ENCODE measurements around the gene MEIS2.

MEIS2 gene

DNA sequence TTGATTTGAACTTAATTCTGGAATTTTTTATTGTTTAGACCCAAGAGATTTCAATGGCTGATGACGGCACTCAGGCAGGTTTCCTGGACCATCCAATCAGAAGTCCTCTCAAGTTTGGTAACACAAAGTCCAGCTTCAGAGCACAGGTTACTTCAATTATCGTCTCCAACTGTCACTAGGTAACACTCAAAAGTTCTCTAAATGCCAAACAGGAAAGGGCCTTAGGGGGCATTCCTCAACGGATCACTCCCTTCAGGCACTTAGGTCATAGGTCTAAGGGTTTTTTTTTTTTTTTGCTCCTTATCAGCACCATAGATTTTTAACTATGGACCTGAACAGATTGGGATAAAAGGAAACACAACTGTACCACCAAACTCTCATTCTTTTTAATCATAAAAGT, 85.8 kb downstream of the MEIS2 start (continued):
- TF ChIP-seq, protein P1, sequence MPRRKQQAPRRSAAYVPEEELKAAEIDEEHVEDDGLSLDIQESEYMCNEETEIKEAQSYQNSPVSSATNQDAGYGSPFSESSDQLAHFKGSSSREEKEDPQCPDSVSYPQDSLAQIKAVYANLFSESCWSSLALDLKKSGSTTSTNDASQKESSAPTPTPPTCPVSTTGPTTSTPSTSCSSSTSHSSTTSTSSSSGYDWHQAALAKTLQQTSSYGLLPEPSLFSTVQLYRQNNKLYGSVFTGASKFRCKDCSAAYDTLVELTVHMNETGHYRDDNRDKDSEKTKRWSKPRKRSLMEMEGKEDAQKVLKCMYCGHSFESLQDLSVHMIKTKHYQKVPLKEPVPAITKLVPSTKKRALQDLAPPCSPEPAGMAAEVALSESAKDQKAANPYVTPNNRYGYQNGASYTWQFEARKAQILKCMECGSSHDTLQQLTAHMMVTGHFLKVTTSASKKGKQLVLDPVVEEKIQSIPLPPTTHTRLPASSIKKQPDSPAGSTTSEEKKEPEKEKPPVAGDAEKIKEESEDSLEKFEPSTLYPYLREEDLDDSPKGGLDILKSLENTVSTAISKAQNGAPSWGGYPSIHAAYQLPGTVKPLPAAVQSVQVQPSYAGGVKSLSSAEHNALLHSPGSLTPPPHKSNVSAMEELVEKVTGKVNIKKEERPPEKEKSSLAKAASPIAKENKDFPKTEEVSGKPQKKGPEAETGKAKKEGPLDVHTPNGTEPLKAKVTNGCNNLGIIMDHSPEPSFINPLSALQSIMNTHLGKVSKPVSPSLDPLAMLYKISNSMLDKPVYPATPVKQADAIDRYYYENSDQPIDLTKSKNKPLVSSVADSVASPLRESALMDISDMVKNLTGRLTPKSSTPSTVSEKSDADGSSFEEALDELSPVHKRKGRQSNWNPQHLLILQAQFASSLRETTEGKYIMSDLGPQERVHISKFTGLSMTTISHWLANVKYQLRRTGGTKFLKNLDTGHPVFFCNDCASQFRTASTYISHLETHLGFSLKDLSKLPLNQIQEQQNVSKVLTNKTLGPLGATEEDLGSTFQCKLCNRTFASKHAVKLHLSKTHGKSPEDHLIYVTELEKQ (tag by site-specific recombination; IDR thresholded peaks at IDR 0.05; ENCODE audit: borderline replicate concordance), result no peak
- TF ChIP-seq ZNF48 (tag by site-specific recombination; IDR thresholded peaks at IDR 0.05), result no peak
- TF ChIP-seq ZNF239 (tag by site-specific recombination; IDR thresholded peaks at IDR 0.05), result no peak
- TF ChIP-seq, protein P2, sequence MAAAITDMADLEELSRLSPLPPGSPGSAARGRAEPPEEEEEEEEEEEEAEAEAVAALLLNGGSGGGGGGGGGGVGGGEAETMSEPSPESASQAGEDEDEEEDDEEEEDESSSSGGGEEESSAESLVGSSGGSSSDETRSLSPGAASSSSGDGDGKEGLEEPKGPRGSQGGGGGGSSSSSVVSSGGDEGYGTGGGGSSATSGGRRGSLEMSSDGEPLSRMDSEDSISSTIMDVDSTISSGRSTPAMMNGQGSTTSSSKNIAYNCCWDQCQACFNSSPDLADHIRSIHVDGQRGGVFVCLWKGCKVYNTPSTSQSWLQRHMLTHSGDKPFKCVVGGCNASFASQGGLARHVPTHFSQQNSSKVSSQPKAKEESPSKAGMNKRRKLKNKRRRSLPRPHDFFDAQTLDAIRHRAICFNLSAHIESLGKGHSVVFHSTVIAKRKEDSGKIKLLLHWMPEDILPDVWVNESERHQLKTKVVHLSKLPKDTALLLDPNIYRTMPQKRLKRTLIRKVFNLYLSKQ (tag by site-specific recombination; IDR thresholded peaks at IDR 0.05; ENCODE audit: borderline replicate concordance), result no peak
- no peak for TF ChIP-seq ZNF211 (tag by site-specific recombination; IDR thresholded peaks at IDR 0.05; ENCODE audit: low read depth)
- no peak for TF ChIP-seq YY1 (tag by site-specific recombination; IDR thresholded peaks at IDR 0.05)
- no peak for TF ChIP-seq FEZF1 (tag by site-specific recombination; IDR thresholded peaks at IDR 0.05)
- TF ChIP-seq, protein P3, sequence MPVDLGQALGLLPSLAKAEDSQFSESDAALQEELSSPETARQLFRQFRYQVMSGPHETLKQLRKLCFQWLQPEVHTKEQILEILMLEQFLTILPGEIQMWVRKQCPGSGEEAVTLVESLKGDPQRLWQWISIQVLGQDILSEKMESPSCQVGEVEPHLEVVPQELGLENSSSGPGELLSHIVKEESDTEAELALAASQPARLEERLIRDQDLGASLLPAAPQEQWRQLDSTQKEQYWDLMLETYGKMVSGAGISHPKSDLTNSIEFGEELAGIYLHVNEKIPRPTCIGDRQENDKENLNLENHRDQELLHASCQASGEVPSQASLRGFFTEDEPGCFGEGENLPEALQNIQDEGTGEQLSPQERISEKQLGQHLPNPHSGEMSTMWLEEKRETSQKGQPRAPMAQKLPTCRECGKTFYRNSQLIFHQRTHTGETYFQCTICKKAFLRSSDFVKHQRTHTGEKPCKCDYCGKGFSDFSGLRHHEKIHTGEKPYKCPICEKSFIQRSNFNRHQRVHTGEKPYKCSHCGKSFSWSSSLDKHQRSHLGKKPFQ (tag by site-specific recombination; IDR thresholded peaks at IDR 0.05), result no peak

DNA sequence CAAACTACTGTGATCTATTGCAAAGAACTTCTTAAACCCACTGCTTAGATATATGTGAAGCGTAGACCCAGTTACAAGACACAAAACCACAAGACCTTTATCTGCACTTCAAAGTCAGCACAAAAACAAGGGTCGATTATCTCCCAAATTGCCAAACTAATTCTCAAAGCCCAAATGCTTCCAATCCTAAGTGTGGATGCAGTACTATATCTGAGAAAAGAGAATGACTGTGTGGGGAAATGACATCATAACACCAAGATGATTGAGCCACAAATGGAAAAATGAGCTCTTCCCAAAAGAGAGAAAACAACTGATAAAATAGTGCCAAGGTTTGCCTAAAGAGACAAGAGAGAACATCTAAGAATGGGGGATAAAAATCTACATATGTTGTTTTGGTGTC, 86.2 kb downstream of the MEIS2 start:
- H3K4me3 ChIP-seq (ENCODE audit: low read depth, low read length), result no peak overlapping the region
- peaks cover 6% of the 10 kb centered on the region; the same call in 1 of the 2 replicates for H3K4me1 ChIP-seq (ENCODE audit: control insufficient read depth, insufficient read depth, low read length)
- CTCF ChIA-PET, result interaction anchor here (0.6 kb wide), 1 partner anchor 122 kb away, joined by 3 read pairs; no protein-coding TSS in a partner anchor
- TF ChIP-seq ZNF37A (tag by site-specific recombination; IDR thresholded peaks at IDR 0.05), result no peak
- TF ChIP-seq, protein P4, sequence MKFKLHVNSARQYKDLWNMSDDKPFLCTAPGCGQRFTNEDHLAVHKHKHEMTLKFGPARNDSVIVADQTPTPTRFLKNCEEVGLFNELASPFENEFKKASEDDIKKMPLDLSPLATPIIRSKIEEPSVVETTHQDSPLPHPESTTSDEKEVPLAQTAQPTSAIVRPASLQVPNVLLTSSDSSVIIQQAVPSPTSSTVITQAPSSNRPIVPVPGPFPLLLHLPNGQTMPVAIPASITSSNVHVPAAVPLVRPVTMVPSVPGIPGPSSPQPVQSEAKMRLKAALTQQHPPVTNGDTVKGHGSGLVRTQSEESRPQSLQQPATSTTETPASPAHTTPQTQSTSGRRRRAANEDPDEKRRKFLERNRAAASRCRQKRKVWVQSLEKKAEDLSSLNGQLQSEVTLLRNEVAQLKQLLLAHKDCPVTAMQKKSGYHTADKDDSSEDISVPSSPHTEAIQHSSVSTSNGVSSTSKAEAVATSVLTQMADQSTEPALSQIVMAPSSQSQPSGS (tag by site-specific recombination; IDR thresholded peaks at IDR 0.05; ENCODE audit: low read depth), result 0 out of 2 replicates have a peak, but pooled peaks have one; percentile 35
- TF ChIP-seq, protein P5, sequence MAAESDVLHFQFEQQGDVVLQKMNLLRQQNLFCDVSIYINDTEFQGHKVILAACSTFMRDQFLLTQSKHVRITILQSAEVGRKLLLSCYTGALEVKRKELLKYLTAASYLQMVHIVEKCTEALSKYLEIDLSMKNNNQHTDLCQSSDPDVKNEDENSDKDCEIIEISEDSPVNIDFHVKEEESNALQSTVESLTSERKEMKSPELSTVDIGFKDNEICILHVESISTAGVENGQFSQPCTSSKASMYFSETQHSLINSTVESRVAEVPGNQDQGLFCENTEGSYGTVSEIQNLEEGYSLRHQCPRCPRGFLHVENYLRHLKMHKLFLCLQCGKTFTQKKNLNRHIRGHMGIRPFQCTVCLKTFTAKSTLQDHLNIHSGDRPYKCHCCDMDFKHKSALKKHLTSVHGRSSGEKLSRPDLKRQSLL (tag by site-specific recombination; IDR thresholded peaks at IDR 0.05), result peak; percentile 69; the same call in 1 of the 2 replicates
- H3K36me3 ChIP-seq (ENCODE audit: control insufficient read depth in 2 of 2, insufficient read depth in 1 of 2, low read length in 2 of 2), result no peaks in the 10 kb centered on the region
- POLR2A ChIA-PET, result no interaction called here
- no peaks in the 10 kb centered on the region for H3K9me3 ChIP-seq (ENCODE audit: control insufficient read depth, insufficient read depth, low read depth, low read length)
- H3K27ac ChIP-seq (ENCODE audit: extremely low read depth, low read depth, low read length), result no peak overlapping the region

DNA sequence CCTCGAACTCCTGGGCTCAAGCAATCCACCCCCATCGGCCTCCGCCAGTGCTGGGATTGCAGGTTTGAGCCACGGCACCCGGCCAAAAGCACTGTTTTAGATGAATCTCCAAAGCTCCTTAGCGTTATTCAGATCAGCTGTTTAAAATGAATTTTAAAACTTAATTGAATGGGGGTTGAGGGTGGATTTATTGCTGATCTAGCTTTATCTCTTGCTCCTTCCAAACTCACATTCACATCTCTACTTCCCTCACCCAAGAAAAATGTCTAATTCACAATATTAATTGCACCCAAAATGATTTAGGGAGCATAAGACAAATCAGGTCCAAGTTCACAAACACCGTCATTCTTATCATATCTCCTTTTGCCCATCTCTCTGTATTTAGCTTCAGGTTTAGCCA, 89.8 kb downstream of the MEIS2 start:
- Histone ChIP-seq H3K27ac (ENCODE audit: extremely low read depth, low read depth, low read length) (no peak overlapping the region), H3K36me3 (ENCODE audit: control insufficient read depth in 2 of 2, insufficient read depth in 1 of 2, low read length in 2 of 2) (no peaks in the 10 kb centered on the region), H3K4me1 (ENCODE audit: control insufficient read depth, insufficient read depth, low read length) (peaks cover 2% of the 10 kb centered on the region; the same call in 1 of the 2 replicates), H3K4me3 (ENCODE audit: low read depth, low read length) (no peak overlapping the region), H3K9me3 (ENCODE audit: control insufficient read depth, insufficient read depth, low read depth, low read length) (no peaks in the 10 kb centered on the region)
- ChIA-PET POLR2A (no interaction called here), CTCF (no interaction called here)
- TF ChIP-seq HOXA7 (CRISPR knock-in tag; IDR thresholded peaks at IDR 0.05; ENCODE audit: borderline replicate concordance) (no peak), ZNF138 (tag by site-specific recombination; IDR thresholded peaks at IDR 0.05; ENCODE audit: borderline replicate concordance) (no peak), ZNF19 (tag by site-specific recombination; IDR thresholded peaks at IDR 0.05; ENCODE audit: low read depth) (no peak), ZNF600 (tag by site-specific recombination; IDR thresholded peaks at IDR 0.05) (no peak), ZNF266 (tag by site-specific recombination; IDR thresholded peaks at IDR 0.05; ENCODE audit: low read depth) (no peak)
- TF ChIP-seq, protein P6, sequence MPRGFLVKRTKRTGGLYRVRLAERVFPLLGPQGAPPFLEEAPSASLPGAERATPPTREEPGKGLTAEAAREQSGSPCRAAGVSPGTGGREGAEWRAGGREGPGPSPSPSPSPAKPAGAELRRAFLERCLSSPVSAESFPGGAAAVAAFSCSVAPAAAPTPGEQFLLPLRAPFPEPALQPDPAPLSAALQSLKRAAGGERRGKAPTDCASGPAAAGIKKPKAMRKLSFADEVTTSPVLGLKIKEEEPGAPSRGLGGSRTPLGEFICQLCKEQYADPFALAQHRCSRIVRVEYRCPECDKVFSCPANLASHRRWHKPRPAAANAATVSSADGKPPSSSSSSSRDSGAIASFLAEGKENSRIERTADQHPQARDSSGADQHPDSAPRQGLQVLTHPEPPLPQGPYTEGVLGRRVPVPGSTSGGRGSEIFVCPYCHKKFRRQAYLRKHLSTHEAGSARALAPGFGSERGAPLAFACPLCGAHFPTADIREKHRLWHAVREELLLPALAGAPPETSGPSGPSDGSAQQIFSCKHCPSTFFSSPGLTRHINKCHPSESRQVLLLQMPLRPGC (tag by site-specific recombination; IDR thresholded peaks at IDR 0.05), result no peak
- TF ChIP-seq, protein P7, sequence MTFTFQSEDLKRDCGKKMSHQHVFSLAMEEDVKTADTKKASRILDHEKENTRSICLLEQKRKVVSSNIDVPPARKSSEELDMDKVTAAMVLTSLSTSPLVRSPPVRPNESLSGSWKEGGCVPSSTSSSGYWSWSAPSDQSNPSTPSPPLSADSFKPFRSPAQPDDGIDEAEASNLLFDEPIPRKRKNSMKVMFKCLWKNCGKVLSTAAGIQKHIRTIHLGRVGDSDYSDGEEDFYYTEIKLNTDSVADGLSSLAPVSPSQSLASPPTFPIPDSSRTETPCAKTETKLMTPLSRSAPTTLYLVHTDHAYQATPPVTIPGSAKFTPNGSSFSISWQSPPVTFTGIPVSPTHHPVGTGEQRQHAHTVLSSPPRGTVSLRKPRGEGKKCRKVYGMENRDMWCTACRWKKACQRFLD (tag by site-specific recombination; IDR thresholded peaks at IDR 0.05), result no peak

Data from HEK293 (cell line).